Cerebellar cortex (tissue), 1 donor: Measurements from ENCODE around the gene PLAAT3.
"Not testable (repeated sequence)": the region's sequence is repeated elsewhere in the genome, so short reads cannot be mapped to it uniquely, and the experiment has no call there.

Source experiments
- DNase-seq: peaks from one replicate; pipeline ENCODE4 v3.0.0-alpha.2; 2015; ENCODE audit warnings: low spot score

Gene PLAAT3

GRCh38 chr11:63567044-63567840 lies 47.0 kb downstream of the PLAAT3 start:
- no peak for DNase-seq

- DNase-seq = no peak
Measured at GRCh38 chr11:63564784-63565350, 49.4 kb downstream of the PLAAT3 start.

DNA sequence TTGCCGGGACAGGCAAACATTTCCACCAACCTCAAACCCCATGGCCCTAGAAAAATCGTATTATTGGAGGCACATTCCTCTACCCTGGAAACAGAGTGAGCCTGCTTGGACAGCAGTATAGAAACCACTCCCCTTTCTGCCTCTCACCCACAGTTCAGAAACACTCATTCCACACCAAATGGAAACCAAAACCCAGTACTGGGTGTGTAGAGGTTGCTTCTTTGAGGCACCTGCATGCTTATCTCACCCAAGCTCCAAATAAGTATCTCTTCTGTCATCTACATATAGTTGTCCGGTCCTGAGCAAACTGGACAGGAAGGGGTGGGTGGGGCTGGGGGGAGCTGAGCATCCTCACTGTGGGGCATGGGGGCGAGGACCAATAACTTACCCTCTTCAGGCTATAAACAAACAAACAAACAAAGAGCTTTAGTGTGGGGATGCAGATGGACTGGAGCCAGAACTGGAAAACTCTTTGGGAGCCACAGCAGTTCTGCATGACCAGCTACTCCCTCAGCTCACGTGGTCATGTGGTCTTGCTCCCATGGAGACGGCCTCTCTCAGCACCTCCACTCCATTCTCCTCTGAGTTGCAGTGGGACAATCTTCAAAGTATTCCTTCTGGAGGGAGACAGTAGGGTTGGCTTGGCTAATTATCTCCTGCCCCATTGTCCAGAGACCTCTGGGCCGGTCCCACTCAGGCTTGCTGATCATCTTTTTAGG lies 50.0 kb downstream of the PLAAT3 start:
- DNase-seq = no peak

DNA sequence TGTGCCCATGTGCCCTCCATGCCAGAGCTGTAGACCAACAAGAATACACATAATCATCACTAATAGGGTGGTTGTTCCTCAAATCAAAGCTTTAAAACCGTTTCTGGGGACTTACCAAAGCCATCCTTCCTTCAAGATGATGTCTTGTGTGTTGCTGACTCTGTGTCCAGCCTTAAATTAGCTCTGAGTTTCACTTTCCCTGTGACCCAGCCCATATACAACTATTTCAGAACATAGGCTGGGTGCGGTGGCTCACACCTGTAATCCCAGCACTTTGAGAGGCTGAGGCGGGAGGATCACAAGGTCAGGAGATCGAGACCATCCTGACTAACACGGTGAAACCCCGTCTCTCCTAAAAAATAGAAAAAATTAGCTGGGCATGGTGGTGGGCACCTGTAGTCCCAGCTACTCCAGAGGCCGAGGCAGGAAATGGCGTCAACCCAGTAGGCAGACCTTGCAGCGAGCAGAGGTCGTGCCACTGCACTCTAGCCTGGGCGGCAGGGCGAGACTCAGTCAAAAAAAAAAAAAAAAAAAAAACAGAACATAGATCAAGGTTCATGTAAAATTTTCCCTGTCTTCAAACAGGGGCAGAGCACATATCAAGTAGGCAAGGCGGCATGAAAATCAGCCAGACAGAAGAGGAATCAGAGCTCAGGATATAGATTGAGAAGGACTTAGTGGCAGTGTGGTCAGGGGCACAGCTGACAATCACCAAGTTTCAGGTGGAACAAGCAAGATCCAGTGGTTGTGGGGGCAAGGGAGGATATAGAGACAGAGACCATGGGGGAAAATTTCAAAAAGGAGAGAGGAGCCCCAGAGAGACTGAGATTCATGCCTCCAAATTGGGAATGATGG lies 50.8 kb downstream of the PLAAT3 start, which contains the start of gene PLAAT2:
Gene PLAAT2, minus strand, starts transcription at position 179 of the 855 bp plus-strand sequence. Its CDS starts 55 bp downstream, at position 124.
- no peak for DNase-seq

DNA sequence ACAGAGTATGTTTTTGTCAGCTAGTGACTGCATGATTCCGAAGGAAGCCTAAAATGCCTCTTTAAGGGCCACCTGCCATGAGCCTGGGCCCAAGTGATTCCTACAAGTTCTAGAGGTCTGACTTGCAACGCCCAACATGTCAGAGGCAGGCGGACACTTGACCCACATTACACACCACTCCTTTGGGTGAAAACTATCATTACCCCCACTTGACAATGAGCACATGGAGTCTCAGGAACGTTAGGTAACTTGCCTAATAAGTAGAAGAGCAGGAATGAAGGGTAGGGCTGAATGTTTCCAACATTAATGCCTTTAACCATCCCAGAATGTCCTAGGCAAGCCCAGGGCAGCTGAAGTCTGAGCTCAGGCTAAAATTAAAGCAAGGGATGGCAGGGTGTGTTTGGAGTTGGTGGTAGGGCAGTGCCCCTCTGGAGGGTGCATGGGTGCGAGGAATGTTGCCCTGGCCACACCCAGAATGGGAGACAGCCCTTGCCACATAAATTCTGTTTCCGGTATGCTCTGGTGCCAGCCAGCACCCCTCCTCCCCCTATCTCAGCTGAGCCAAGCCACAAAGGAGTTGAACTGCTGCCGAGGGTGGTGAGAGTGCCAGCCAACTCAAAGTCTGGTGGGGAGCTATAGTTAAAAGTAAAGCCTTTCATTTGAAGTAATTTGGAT lies 53.6 kb downstream of the PLAAT3 start:
- no peak for DNase-seq

- no peak for DNase-seq
Measured at GRCh38 chr11:63558459-63559157, 55.6 kb downstream of the PLAAT3 start.

DNA sequence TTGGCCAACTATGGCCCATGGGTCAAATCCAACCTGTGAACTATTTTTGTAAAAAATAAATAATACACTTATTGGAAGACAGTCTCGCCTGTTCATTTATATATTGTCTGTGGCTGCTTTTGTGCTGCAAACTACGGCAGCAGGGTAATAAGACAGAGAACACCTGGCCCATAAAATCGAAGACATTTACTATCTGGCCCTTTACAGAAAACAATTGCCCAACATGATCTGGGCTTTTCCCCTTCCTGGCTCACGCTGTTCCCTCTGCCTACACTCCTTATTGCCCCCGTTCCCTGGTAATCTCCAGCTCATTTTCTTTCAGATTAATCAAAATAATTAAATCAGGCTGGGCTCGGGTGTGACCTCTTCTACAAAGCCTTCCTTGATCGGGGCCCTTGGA lies 56.7 kb downstream of the PLAAT3 start:
- DNase-seq = no peak

DNA sequence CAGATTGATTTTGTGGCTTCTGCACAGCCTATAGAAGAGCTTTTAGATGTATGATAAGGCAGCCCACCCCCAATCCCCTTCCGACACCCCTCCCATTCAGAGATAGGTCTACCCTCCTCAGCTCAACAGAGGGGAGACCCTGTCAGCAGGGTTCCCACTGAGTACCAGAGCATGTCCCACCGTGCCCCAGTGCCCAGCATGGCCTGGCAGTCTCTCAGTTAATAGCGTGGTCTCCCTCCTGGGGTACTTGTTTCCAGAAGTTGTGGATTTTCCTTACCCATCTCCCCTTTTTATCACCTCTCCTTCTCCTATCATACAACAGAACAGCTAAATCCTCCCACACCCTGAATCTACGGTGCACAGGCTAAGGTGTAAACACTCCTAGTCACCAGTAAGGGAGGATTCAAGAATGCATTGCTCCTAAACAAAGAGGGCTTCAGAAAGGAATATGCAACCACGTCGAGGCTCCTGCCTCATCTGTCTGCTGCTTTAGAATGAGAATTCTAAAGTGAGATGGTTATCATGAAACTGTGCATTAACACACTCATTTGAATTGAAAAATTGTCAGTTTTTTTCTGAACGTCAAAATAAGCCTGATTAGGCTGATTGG lies 57.7 kb downstream of the PLAAT3 start:
- no peak for DNase-seq

- no peak for DNase-seq
Measured at GRCh38 chr11:63554877-63555223, 59.4 kb downstream of the PLAAT3 start.

GRCh38 chr11:63553759-63554158 lies 60.5 kb downstream of the PLAAT3 start:
- DNase-seq = no peak

GRCh38 chr11:63552921-63553320 lies 61.3 kb downstream of the PLAAT3 start:
- no peak for DNase-seq

DNA sequence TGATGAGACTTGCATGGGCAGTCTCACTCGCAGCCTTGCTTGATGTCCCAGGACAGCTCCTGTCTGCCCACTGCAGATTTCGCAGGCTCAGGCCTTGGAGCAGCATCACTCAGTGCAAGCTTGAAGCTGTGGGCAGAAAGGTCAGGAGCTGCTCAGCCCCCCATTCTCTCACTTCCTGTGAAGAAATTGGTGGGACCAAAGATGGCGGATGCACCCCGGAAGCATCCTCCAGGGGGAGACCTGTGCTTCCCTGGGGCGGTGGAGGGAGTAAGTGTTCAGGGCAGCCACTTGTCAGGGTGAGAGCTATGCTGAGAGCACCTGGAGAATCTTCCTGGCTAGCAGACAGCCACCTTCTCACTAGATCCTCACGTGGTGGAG lies 62.4 kb downstream of the PLAAT3 start:
- no peak for DNase-seq

DNA sequence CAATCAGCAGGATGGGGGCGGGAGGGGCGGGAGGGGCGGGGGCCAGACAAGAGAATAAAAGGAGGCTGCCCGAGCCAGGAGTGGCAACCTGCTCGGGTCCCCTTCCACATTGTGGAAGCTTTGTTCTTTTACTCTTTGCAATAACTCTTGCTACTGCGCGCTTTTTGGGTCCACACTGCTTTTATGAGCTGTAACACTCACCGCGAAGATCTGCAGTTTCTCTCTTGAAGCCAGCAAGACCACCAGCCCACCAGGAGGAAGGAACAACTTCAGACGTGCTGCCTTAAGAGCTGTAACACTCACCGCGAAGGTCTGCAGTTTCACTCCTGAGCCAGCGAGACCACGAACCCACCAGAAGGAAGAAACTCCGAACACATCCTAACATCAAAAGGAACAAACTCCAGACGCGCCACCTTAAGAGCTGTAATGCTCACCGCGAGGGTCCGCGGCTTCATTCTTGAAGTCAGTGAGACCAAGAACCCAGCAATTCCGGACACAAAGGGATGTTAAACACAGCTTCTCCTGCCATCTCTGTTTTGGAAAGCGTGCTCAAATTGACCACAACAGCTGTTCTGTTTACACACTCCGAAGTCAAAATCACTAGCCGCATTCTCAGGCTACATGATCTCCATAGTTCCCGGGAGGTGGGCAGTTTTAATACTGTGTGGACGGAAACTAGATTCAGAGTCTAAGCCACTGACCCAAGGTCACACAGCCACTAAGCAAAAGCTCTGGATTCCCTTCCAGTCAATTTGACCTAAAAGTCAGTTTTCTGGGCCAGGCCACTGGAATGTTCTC lies 62.9 kb downstream of the PLAAT3 start:
- no peak for DNase-seq

DNA sequence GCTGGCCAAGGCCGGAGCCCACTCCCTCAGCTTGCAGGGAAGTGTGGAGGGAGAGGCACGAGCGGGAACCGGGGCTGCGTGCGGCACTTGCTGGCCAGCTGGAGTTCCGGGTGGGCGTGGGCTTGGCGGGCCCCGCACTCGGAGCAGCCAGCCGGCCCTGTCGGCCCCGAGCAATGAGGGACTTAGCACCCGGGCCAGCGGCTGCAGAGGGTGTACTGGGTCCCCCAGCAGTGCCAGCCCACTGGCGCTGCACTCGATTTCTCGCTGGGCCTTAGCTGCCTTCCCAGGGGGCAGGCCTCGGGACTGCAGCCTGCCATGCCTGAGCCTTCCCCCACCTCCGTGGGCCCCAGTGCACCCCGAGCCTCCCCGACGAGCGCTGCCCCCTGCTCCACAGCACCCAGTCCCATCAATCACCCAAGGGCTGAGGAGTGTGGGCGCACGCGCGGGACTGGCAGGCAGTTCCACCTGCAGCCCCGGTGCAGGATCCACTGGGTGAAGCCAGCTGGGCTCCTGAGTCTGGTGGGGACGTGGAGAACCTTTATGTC lies 64.0 kb downstream of the PLAAT3 start:
- DNase-seq = not testable (repeated sequence)

DNA sequence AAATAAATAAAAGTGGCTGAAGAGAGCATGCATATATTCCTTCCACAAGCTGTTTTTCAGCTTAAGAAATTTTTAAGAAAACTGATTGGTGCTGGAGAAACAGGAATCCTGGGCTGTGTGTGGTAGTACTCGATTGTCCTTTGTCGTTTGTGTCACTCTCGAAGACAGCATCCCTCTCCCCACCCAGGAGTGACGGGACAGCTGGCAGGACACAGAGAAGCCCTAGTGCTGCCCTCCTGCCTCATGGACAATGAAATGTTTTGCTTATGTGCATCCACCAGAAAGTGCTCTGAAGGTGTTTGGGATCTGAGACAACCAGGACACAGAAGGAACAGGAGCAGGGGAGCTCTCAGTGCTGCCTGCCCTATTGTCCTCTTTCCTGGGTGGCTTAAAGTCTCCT lies 64.8 kb downstream of the PLAAT3 start:
- DNase-seq = no peak

- DNase-seq = no peak
Measured at GRCh38 chr11:63548178-63548577, 66.1 kb downstream of the PLAAT3 start.

GRCh38 chr11:63547061-63547460 lies 67.2 kb downstream of the PLAAT3 start:
- DNase-seq = no peak

- DNase-seq = no peak
Measured at GRCh38 chr11:63543711-63544110, 70.5 kb downstream of the PLAAT3 start.

- not testable (repeated sequence) for DNase-seq
Measured at GRCh38 chr11:63542506-63542905, 71.7 kb downstream of the PLAAT3 start.
